GM10266 (cell line): ENCODE results near the gene DNAAF6.

ENCODE experiments used
- DNase-seq: peaks from one replicate; pipeline ENCODE4 v3.0.0; 2012; ENCODE audit errors: extremely low spot score
- TF ChIP-seq, protein P1 (sequence below): IDR thresholded peaks from 2 replicates; pipeline ENCODE4 v1.5.1; 2012; ENCODE audit warnings: mild to moderate bottlenecking, low read depth; ENCODE audit not compliant: control insufficient read depth, insufficient read depth; ENCODE audit errors: missing control alignments

The DNAAF6 gene

DNA sequence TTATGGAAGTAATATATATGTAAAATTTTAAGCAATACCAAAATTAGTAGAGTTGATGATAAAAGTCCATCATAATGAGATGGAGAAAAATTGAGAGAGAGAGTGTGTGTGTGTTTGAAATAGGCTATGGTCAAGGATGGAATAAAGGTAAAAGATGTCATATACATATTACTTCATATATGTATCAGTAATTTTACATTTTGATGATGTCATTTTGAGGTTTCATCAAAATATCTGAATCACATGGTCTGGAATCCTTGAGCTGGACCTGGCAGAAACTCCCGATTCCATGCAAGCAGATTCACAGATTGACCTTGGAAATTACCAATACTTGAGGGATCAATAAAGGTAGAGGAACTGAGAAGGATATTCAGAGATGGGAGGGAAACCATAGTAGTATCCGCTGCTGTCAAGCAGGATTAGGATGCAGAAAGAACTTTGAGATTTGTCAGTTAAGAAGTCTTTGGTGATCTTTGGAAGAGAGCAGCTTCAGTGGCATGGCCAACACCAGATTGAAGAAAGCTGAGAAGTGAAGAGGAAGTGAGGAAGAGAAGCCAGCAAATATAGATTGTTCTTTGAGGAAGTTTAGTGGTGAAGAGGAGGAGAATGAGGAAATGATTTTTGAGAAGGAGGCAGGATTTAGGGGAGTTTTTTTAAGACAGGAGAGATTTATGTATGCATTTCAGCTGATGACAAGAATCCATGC is 21.5 kb downstream of the DNAAF6 start:
- DNase-seq = no peak
- TF ChIP-seq, protein P1, sequence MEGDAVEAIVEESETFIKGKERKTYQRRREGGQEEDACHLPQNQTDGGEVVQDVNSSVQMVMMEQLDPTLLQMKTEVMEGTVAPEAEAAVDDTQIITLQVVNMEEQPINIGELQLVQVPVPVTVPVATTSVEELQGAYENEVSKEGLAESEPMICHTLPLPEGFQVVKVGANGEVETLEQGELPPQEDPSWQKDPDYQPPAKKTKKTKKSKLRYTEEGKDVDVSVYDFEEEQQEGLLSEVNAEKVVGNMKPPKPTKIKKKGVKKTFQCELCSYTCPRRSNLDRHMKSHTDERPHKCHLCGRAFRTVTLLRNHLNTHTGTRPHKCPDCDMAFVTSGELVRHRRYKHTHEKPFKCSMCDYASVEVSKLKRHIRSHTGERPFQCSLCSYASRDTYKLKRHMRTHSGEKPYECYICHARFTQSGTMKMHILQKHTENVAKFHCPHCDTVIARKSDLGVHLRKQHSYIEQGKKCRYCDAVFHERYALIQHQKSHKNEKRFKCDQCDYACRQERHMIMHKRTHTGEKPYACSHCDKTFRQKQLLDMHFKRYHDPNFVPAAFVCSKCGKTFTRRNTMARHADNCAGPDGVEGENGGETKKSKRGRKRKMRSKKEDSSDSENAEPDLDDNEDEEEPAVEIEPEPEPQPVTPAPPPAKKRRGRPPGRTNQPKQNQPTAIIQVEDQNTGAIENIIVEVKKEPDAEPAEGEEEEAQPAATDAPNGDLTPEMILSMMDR = no peak

DNA sequence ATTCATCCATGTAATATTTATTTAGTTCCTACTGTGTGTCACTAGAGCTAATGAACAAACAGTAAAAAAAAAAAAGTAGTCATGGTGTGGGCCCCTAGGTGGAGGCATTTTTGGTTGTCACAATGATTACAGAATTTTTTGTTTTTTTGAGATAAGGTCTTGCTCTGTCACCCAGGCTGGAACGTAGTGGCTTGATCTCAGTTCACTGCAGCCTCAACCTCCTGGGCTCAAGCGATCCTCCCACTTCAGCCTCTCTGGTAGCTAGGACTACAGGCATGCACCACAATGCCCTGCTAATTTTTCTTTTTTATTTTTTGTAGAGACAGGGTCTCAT is 22.0 kb downstream of the DNAAF6 start:
- TF ChIP-seq, protein P1 = no peak
- no peak for DNase-seq

DNA sequence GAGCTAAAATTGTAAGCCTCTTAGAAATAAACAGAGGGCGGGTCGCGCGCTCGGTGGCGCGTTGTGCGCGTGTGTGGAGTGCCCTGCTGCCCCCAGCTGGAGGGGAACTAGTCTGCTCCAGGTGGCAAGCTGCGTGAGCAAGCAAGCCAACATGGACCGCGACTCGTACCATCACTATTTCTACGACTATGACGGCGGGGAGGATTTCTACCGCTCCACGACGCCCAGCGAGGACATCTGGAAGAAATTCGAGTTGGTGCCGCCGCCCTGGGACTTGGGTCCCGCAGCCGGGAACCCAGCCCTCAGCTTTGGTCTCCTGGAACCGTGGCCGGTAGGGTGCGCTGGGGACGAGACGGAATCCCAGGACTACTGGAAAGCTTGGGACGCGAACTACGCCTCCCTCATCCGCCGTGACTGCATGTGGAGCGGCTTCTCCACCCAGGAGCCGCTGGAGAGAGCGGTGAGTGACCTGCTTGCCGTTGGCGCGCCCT is 66.1 kb downstream of the DNAAF6 start:
- no peak for DNase-seq

DNA sequence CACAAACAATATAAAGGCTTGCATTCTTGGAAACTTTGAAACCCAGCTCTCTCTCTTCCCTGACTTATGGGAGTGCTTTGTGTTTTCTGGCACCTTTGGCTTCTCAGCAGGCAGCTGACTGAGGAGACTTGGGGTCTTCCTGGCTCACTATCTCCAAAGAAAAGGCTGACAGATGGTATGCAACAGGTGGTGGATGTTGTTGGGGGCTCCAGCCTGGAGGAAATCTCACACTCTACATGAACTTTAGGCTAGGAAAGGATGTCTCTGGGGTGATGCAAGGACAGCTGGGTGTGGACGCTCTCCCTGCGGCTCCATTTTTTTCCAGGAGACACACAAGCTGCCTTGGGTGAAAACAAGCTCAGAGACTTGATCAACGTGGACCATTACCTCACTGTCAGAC is 67.4 kb downstream of the DNAAF6 start:
- TF ChIP-seq, protein P1 = no peak
- no peak for DNase-seq

More for the DNA sequence above, 66.1 kb downstream of the DNAAF6 start:
- TF ChIP-seq, protein P1 = no peak

DNA sequence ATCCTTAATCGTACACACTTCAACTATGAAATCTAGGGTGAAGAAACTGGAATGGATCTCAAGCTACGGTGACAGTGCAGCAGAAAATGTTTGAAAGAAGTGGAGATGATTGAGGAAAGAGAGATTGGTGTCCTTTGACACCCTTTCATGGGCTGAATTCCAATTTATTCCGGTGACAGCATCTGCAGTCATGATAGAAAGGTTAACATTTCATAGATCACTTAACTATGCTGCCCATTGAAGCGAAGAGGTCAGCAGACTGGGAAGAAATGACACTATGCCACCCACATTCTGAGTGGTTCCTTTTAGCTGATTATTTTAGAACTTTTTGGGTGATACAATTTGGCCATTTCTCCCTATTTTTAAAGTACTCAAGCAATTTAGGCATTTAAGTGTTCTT is 82.3 kb downstream of the DNAAF6 start:
- TF ChIP-seq, protein P1 = no peak
- no peak for DNase-seq

DNA sequence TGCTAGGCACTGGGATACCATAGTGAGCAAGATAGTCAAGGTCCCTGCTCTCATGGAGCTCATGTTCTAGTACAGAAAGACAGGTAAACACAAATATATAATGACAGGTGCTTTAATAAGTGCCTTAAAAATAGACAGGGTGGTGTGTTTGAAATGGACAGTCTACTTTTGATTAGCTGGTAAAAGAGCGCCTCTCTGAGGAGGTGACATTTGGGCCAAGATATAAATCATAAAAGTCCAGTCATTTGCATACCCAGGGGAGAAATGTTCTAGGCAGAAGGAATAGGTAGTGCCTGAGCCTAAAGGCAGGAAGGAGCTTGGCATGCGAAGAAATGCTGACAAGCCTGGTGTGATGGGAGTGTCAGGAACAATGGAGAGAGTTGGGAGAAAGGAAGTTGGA is 83.6 kb downstream of the DNAAF6 start:
- TF ChIP-seq, protein P1 = no peak
- DNase-seq = no peak

DNA sequence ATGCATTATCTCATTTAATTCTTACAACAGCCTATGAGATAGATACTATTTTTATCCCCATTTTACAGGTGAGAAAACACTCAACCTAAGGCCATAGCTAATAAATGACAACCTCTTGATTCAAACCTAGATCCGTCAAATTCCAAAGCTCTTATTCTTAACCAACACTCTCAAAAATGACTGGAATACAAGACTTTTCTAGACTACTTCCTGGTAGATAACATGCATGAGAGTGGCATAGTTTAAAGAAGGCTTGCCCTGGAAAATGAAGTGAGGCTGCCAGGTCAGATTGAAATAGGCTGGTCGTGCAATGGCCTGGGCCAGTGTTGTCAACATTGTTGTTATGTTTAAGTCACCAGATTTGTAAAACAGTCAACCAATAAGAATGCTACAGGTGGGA is 86.6 kb downstream of the DNAAF6 start:
- TF ChIP-seq, protein P1 = no peak
- no peak for DNase-seq
